ENCODE measurements around the gene MBNL2.
"Not testable (repeated sequence)": the region's sequence is repeated elsewhere in the genome, so short reads cannot be mapped to it uniquely, and the experiment has no call there.

MBNL2 gene

GRCh38 chr13:97221989-97222700 is at the start of gene MBNL2:
Gene MBNL2 (plus strand): TSS chr13:97222333. CDS start chr13:97276236, 53,903 bp downstream.
- DNase-seq = peak; percentile 87

- DNase-seq = no peak
Observed at GRCh38 chr13:97174638-97175037, 47.5 kb upstream of the MBNL2 start.

- no peak for DNase-seq
Observed at GRCh38 chr13:97175041-97175440, 47.1 kb upstream of the MBNL2 start.

GRCh38 chr13:97179501-97179900 is 42.6 kb upstream of the MBNL2 start:
- no peak for DNase-seq

- no peak for DNase-seq
Observed at GRCh38 chr13:97182111-97182890, 39.8 kb upstream of the MBNL2 start.

- DNase-seq = no peak
Observed at GRCh38 chr13:97185291-97185690, 36.8 kb upstream of the MBNL2 start.

- no peak for DNase-seq
Observed at GRCh38 chr13:97185751-97186150, 36.4 kb upstream of the MBNL2 start.

- DNase-seq = no peak
Observed at GRCh38 chr13:97188207-97188606, 33.9 kb upstream of the MBNL2 start.

- no peak for DNase-seq
Observed at GRCh38 chr13:97189928-97190327, 32.2 kb upstream of the MBNL2 start.

- DNase-seq = no peak
Observed at GRCh38 chr13:97191142-97191541, 31.0 kb upstream of the MBNL2 start.

GRCh38 chr13:97191615-97192014 is 30.5 kb upstream of the MBNL2 start:
- no peak for DNase-seq

- DNase-seq = no peak
Observed at GRCh38 chr13:97192166-97192565, 30.0 kb upstream of the MBNL2 start.

GRCh38 chr13:97193577-97193976 is 28.6 kb upstream of the MBNL2 start:
- no peak for DNase-seq

- no peak for DNase-seq
Observed at GRCh38 chr13:97194479-97194878, 27.7 kb upstream of the MBNL2 start.

GRCh38 chr13:97196340-97196739 is 25.8 kb upstream of the MBNL2 start:
- no peak for DNase-seq

GRCh38 chr13:97198753-97199152 is 23.4 kb upstream of the MBNL2 start:
- no peak for DNase-seq

GRCh38 chr13:97199451-97199850 is 22.7 kb upstream of the MBNL2 start:
- DNase-seq = no peak

- no peak for DNase-seq
Observed at GRCh38 chr13:97200081-97200942, 21.8 kb upstream of the MBNL2 start.

GRCh38 chr13:97202761-97203160 is 19.4 kb upstream of the MBNL2 start:
- DNase-seq = no peak

GRCh38 chr13:97205465-97205864 is 16.7 kb upstream of the MBNL2 start:
- DNase-seq = no peak

- DNase-seq = no peak
Observed at GRCh38 chr13:97205982-97206381, 16.2 kb upstream of the MBNL2 start.

- DNase-seq = not testable (repeated sequence)
Observed at GRCh38 chr13:97207252-97207651, 14.9 kb upstream of the MBNL2 start.

- DNase-seq = no peak
Observed at GRCh38 chr13:97211300-97211699, 10.8 kb upstream of the MBNL2 start.
